Measurements from ENCODE around the gene FCER1A. TPM values are rescaled to one million over a fixed set of nuclear protein-coding genes. Genes with fewer than 3 reads are reported as not detected.

Gene FCER1A
- total RNA-seq, 1 experiment from 2014 or later: not detected

GRCh38 chr1:159291424-159291823, 10.7 kb upstream of the FCER1A start:
- no peaks in the 10 kb centered on the region for H3K27me3 ChIP-seq (ENCODE audit: insufficient read depth, low read length)
- no peaks in the 10 kb centered on the region for H3K79me1 ChIP-seq (ENCODE audit: insufficient read depth, low read depth, low read length, poor library complexity, severe bottlenecking)
- H3K27ac ChIP-seq (ENCODE audit: insufficient read length, low read depth, low read length): no peak overlapping the region
- H3K23ac ChIP-seq (ENCODE audit: insufficient read length, low read depth, low read length): no peak overlapping the region
- H3K9me3 Mint-ChIP-seq: no peaks in the 10 kb centered on the region; a peak in 1 of 5 replicates
- no peak overlapping the region for H3K18ac ChIP-seq (ENCODE audit: insufficient read length, low read depth, low read length)
- no peak overlapping the region for H3K9ac ChIP-seq (ENCODE audit: extremely low read depth, insufficient read length, low read length)
- H3K23me2 ChIP-seq (ENCODE audit: insufficient read length, low read depth, low read length, poor library complexity, severe bottlenecking): no peaks in the 10 kb centered on the region
- WGBS (ENCODE audit: extremely low coverage, insufficient read length, low lambda C conversion rate): no CpG with 5 or more reads among the region's 1 CpG
- no peak overlapping the region for H2BK15ac ChIP-seq (ENCODE audit: low read depth, low read length)
- H2AK5ac ChIP-seq (ENCODE audit: insufficient read length, low read length): no peak overlapping the region
- H3K27me3 Mint-ChIP-seq (ENCODE audit: low read depth): no peaks in the 10 kb centered on the region; the same call in none of the 2 replicates
- no peak for DNase-seq
- H2AFZ ChIP-seq (ENCODE audit: low read length): no peak overlapping the region
- no peak overlapping the region for H4K91ac ChIP-seq (ENCODE audit: insufficient read length, low read depth, low read length)
- H2BK5ac ChIP-seq (ENCODE audit: insufficient read length, low read length): no peak overlapping the region
- H3K4me2 ChIP-seq (ENCODE audit: insufficient read depth, insufficient read length, low read length): no peak overlapping the region
- H2BK12ac ChIP-seq (ENCODE audit: insufficient read length, low read depth, low read length): no peak overlapping the region
- no peak overlapping the region for H3K56ac ChIP-seq (ENCODE audit: insufficient read length, low read depth, low read length)
- no peak overlapping the region for H3K14ac ChIP-seq (ENCODE audit: insufficient read depth, low read length)
- no peaks in the 10 kb centered on the region for H3K79me2 ChIP-seq (ENCODE audit: insufficient read depth, low read length)
- no peak overlapping the region for H3K4me3 Mint-ChIP-seq
- H4K8ac ChIP-seq (replicated peaks; ENCODE audit: insufficient read length, low read depth, low read length): no peak overlapping the region
- no peak overlapping the region for H2BK120ac ChIP-seq (ENCODE audit: low read depth, low read length, poor library complexity, severe bottlenecking)
- no peaks in the 10 kb centered on the region; a peak in 1 of 7 replicates for H3K36me3 Mint-ChIP-seq (ENCODE audit: insufficient read depth in 1 of 3, low read depth in 3 of 3)
- no peak for TF ChIP-seq CTCF (conservative IDR thresholded peaks at IDR 0.05)
- no peaks in the 10 kb centered on the region for H3K4me1 ChIP-seq (ENCODE audit: insufficient read depth, low read length)
- H4K20me1 ChIP-seq (ENCODE audit: control insufficient read depth, insufficient read depth, insufficient read length): no peaks in the 10 kb centered on the region
- H3K4me1 Mint-ChIP-seq: no peaks in the 10 kb centered on the region
- H3K27ac Mint-ChIP-seq: no peak overlapping the region
- H2BK20ac ChIP-seq (ENCODE audit: low read depth, low read length, poor library complexity, severe bottlenecking): no peak overlapping the region
- no peak overlapping the region for H4K5ac ChIP-seq (ENCODE audit: insufficient read length, low read depth, low read length)
- H3K4ac ChIP-seq (ENCODE audit: low read depth, low read length): no peak overlapping the region
- H3T11ph ChIP-seq (ENCODE audit: low read length): no peak overlapping the region
- H3K9me3 ChIP-seq (ENCODE audit: control insufficient read depth, low read depth, low read length): no peaks in the 10 kb centered on the region

Measured in H9 (cell line).